Measurements from ENCODE around the gene SORCS3. TPM values are rescaled to one million over a fixed set of nuclear protein-coding genes. Genes with fewer than 3 reads are reported as not detected.

The SORCS3 gene
- total RNA-seq, 1 experiment from 2014 or later, result 0.05 TPM

GRCh38 chr10:104640339-104641186 is 527 bp upstream of the SORCS3 start:
- DNase-seq (ENCODE audit: low read depth, low spot score), result no peak
- in situ Hi-C loops (cut with HindIII; ENCODE audit: low pct_unique_long_range_greater_than_20kb, low sequenced_read_pairs), result loop anchor here (25.0 kb wide), 1 partner anchor 272 kb away; no protein-coding TSS in a partner anchor

GRCh38 chr10:104641937-104642657 is 1.0 kb downstream of the SORCS3 start:
- no peak for DNase-seq (ENCODE audit: low read depth, low spot score)
- in situ Hi-C loops (cut with HindIII; ENCODE audit: low pct_unique_long_range_greater_than_20kb, low sequenced_read_pairs), result loop anchor here (25.0 kb wide), 1 partner anchor 270 kb away; no protein-coding TSS in a partner anchor

- DNase-seq (ENCODE audit: low read depth, low spot score), result peak; percentile 69
- in situ Hi-C loops (cut with HindIII; ENCODE audit: low pct_unique_long_range_greater_than_20kb, low sequenced_read_pairs), result loop anchor here (25.0 kb wide), 1 partner anchor 270 kb away; no protein-coding TSS in a partner anchor
Observed at GRCh38 chr10:104642658-104643302, 1.7 kb downstream of the SORCS3 start.

- no peak for DNase-seq (ENCODE audit: low read depth, low spot score)
- in situ Hi-C loops (cut with HindIII; ENCODE audit: low pct_unique_long_range_greater_than_20kb, low sequenced_read_pairs), result loop anchor here (25.0 kb wide), 1 partner anchor 269 kb away; no protein-coding TSS in a partner anchor
Observed at GRCh38 chr10:104643303-104643663, 2.2 kb downstream of the SORCS3 start.

GRCh38 chr10:104646146-104646545 is 5.1 kb downstream of the SORCS3 start:
- no peak for DNase-seq (ENCODE audit: low read depth, low spot score)
- in situ Hi-C loops (cut with HindIII; ENCODE audit: low pct_unique_long_range_greater_than_20kb, low sequenced_read_pairs), result loop anchor here (25.0 kb wide), 1 partner anchor 266 kb away; no protein-coding TSS in a partner anchor

- DNase-seq (ENCODE audit: low read depth, low spot score), result no peak
- in situ Hi-C loops (cut with HindIII; ENCODE audit: low pct_unique_long_range_greater_than_20kb, low sequenced_read_pairs), result loop anchor here (25.0 kb wide), 1 partner anchor 264 kb away; no protein-coding TSS in a partner anchor
Observed at GRCh38 chr10:104648421-104648820, 7.3 kb downstream of the SORCS3 start.

- in situ Hi-C loops (cut with HindIII; ENCODE audit: low pct_unique_long_range_greater_than_20kb, low sequenced_read_pairs), result no loop called here
- DNase-seq (ENCODE audit: low read depth, low spot score), result peak; percentile 51
Observed at GRCh38 chr10:104650072-104650471, 9.0 kb downstream of the SORCS3 start.

- in situ Hi-C loops (cut with HindIII; ENCODE audit: low pct_unique_long_range_greater_than_20kb, low sequenced_read_pairs), result no loop called here
Observed at GRCh38 chr10:104650635-104651331, 9.7 kb downstream of the SORCS3 start.

GRCh38 chr10:104657036-104657435 is 15.9 kb downstream of the SORCS3 start:
- DNase-seq (ENCODE audit: low read depth, low spot score), result no peak
- in situ Hi-C loops (cut with HindIII; ENCODE audit: low pct_unique_long_range_greater_than_20kb, low sequenced_read_pairs), result no loop called here

More at GRCh38 chr10:104650635-104651331, 9.7 kb downstream of the SORCS3 start:
- DNase-seq (ENCODE audit: low read depth, low spot score), result no peak

- in situ Hi-C loops (cut with HindIII; ENCODE audit: low pct_unique_long_range_greater_than_20kb, low sequenced_read_pairs), result no loop called here
- DNase-seq (ENCODE audit: low read depth, low spot score), result peak; percentile 32
Observed at GRCh38 chr10:104657457-104657856, 16.4 kb downstream of the SORCS3 start.

GRCh38 chr10:104658067-104658466 is 17.0 kb downstream of the SORCS3 start:
- in situ Hi-C loops (cut with HindIII; ENCODE audit: low pct_unique_long_range_greater_than_20kb, low sequenced_read_pairs), result no loop called here
- DNase-seq (ENCODE audit: low read depth, low spot score), result no peak

GRCh38 chr10:104659809-104660208 is 18.7 kb downstream of the SORCS3 start:
- in situ Hi-C loops (cut with HindIII; ENCODE audit: low pct_unique_long_range_greater_than_20kb, low sequenced_read_pairs), result no loop called here
- DNase-seq (ENCODE audit: low read depth, low spot score), result no peak

- no peak for DNase-seq (ENCODE audit: low read depth, low spot score)
- in situ Hi-C loops (cut with HindIII; ENCODE audit: low pct_unique_long_range_greater_than_20kb, low sequenced_read_pairs), result no loop called here
Observed at GRCh38 chr10:104663076-104663475, 22.0 kb downstream of the SORCS3 start.

- in situ Hi-C loops (cut with HindIII; ENCODE audit: low pct_unique_long_range_greater_than_20kb, low sequenced_read_pairs), result no loop called here
- DNase-seq (ENCODE audit: low read depth, low spot score), result no peak
Observed at GRCh38 chr10:104663563-104663962, 22.5 kb downstream of the SORCS3 start.

- DNase-seq (ENCODE audit: low read depth, low spot score), result no peak
- in situ Hi-C loops (cut with HindIII; ENCODE audit: low pct_unique_long_range_greater_than_20kb, low sequenced_read_pairs), result no loop called here
Observed at GRCh38 chr10:104664205-104664604, 23.1 kb downstream of the SORCS3 start.

GRCh38 chr10:104665174-104665573 is 24.1 kb downstream of the SORCS3 start:
- no peak for DNase-seq (ENCODE audit: low read depth, low spot score)
- in situ Hi-C loops (cut with HindIII; ENCODE audit: low pct_unique_long_range_greater_than_20kb, low sequenced_read_pairs), result no loop called here

- in situ Hi-C loops (cut with HindIII; ENCODE audit: low pct_unique_long_range_greater_than_20kb, low sequenced_read_pairs), result no loop called here
Observed at GRCh38 chr10:104666106-104666505, 25.0 kb downstream of the SORCS3 start.

More at GRCh38 chr10:104666106-104666505, 25.0 kb downstream of the SORCS3 start:
- DNase-seq (ENCODE audit: low read depth, low spot score), result peak; percentile 92
